Embryonic facial prominence (tissue), 1 donor: Measurements from ENCODE around the gene CDKN3.
"Not testable (repeated sequence)": the region's sequence is repeated elsewhere in the genome, so short reads cannot be mapped to it uniquely, and the experiment has no call there.

Experiments used
- DNase-seq: peaks from one replicate; pipeline ENCODE4 v3.0.0-alpha.2; 2016; ENCODE audit errors: extremely low spot score

The CDKN3 gene

GRCh38 chr14:54370323-54371198 is 26.2 kb upstream of the CDKN3 start:
- DNase-seq, result no peak

GRCh38 chr14:54374117-54374884 is 22.5 kb upstream of the CDKN3 start:
- DNase-seq, result no peak

DNA sequence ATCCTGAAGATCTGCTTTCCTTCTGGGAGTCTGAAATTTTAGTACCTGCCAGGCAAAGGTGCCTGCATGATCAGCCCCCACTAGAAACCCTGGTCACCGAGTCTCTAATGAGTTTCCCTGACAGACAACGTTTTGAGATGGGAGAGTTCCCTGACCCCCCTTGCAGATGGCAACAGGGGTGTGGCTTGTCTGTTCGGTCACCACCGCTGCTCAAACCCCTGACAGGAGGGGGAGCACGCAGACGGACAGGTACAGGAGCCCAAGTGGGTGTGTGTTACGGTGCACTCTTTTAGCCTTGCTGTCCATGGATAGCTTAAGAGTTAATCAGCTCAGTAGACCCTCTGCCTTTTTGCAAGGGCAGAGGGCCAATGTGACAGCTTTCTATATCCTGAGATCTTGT is 19.3 kb upstream of the CDKN3 start:
- no peak for DNase-seq

- DNase-seq, result not testable (repeated sequence)
These were observed 17.9 kb upstream of the CDKN3 start for GRCh38 chr14:54378893-54379292.

GRCh38 chr14:54380558-54380957 is 16.2 kb upstream of the CDKN3 start:
- not testable (repeated sequence) for DNase-seq

- DNase-seq, result no peak
These were observed 15.0 kb upstream of the CDKN3 start for GRCh38 chr14:54381821-54382220.

DNA sequence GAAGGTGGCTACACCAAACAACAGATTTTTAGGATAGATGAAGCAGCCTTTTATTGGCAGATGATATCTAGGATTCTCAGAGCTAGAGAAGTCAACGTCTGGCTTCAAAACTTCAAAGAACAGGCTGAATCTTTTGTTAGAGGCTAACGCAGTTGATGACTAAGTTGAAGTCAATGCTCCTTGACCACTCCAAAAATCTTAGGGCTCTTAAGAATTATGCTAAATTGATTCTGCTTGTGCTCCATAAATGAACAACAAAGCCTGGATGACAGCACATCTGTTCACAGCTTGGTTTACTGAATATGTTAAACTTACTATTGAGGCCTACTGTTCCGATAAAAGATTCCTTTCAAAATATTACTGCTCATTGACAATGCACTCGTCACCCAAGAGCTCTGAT is 13.0 kb upstream of the CDKN3 start:
- DNase-seq, result no peak

- no peak for DNase-seq
These were observed 11.3 kb upstream of the CDKN3 start for GRCh38 chr14:54385556-54385955.

DNA sequence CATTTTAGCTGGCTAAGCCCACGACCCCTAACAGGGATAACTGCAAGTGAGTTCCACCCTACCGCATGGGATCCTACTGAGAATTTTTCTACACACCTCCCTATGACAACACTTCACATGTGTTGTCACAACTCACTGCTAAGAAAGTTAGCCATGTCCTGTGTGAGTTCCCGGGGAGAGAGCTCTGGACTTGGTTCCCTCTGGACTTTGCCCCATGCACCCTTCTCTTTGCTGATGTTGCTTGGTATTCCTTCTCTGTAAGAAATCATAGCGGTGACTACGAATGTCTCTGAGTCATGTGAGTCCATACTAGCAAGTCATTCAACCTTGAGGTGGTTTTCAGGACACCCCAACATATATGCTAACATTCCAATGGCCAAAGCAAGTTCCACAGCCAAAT is 9.5 kb upstream of the CDKN3 start:
- no peak for DNase-seq

- no peak for DNase-seq
These were observed 4.5 kb upstream of the CDKN3 start for GRCh38 chr14:54392131-54392859.

GRCh38 chr14:54392986-54393884 is 3.6 kb upstream of the CDKN3 start:
- DNase-seq, result not testable (repeated sequence)

- DNase-seq, result no peak
These were observed 2.2 kb upstream of the CDKN3 start for GRCh38 chr14:54394596-54394995.

- no peak for DNase-seq
These were observed 1.5 kb upstream of the CDKN3 start for GRCh38 chr14:54395284-54395683.

DNA sequence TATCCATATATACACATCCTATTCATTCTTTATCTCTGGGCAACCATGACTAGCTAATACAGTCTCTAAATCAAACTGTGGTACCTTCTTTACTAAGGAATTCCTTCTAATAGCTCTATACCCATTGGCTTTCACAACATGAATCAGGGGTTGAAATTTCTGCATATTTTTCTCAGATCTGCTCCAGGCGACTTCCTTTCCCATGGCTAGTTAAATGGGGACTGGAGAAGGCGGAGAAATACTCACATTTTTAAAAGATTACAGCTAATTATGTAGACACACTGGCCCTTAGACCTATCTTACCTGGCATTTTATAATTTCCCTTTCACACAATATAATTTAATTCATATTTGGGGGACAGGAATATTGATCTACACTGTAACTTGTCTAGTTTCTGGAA is 1.1 kb upstream of the CDKN3 start:
- DNase-seq, result no peak

GRCh38 chr14:54396183-54396492 is 669 bp upstream of the CDKN3 start:
- DNase-seq, result no peak

- no peak for DNase-seq
These were observed 2.8 kb downstream of the CDKN3 start for GRCh38 chr14:54399560-54399959.

DNA sequence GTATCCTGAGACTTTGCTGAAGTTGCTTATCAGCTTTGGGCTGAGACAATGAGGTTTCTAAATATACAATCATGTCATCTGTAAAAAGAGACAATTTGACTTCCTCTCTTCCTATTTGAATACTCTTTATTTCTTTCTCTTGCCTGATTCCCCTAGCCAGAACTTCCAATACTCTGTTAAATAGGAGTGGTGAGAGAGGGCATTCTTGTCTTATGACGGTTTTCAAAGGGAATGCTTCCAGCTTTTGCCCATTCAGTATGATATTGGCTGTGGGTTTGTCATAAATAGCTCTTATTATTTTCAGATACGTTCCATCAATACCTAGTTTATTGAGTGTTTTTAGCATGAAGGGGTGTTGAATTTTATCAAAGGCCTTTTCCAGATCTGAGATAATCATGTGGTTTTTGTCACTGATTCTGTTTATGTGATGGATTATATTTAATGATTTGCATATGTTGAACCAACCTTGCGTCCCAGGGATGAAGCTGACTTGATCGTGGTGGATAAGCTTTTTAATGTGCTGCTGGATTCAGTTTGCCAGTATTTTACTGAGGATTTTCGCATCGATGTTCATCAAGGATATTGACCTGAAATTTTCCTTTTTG is 6.7 kb downstream of the CDKN3 start:
- DNase-seq, result not testable (repeated sequence)

DNA sequence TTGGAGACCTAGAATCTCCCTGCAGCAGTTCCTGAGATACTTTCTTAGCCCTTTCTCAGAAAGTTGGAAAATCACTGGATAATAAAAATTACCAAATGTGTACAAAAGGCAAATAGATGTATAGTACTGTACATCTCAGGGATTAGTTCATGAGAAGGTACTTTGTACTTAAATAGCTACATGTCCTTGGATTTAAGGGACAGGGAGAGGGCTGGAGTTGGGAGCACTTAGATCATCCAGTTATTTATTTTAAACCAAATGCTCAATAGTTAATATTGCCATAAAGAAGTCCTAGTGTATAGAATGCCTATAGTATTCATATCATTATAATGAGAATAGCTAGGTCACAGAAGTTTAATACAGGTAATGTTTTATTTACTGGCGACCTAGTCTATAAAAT is 13.4 kb downstream of the CDKN3 start:
- DNase-seq, result no peak

DNA sequence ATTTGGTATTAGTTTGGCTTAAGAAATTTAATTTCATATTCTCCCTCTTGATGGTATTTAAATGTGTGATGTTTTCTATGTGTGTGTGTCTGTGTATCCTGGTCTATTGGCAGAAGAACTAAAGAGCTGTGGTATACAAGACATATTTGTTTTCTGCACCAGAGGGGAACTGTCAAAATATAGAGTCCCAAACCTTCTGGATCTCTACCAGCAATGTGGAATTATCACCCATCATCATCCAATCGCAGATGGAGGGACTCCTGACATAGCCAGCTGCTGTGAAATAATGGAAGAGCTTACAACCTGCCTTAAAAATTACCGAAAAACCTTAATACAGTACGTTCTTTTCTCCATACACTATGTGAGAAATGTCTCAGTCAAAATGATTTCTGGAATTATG is 14.6 kb downstream of the CDKN3 start:
- no peak for DNase-seq

DNA sequence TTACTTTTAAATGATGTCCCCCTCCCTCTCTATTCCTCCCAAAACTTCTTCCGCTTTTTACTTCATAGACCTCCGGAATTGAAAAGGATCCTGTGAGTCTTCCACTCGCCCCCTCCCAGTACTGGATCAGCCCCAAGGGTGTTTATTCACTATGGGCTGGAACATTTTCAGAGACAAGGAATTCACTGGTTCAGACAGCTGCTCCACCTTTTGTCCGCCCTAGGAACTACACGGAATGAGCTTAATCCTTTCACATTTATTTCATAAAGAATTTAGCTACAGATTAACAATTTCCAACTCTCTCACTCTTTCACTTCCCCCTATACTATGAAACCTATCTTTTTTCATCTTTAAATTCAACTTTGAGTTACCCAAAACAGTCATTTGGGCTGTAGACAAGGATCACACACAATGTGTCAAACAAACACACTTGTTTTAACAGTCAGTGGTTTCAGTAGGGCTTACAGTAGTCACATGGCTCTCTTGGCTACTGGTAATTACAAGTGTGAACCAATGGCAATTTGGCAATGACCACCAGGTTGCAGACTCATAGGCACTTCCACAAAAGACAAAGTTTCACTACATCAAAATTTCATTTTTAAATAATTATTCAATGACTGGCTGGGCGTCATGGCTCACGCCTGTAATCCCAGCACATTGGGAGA is 23.8 kb downstream of the CDKN3 start:
- DNase-seq, result no peak

- no peak for DNase-seq
These were observed 27.2 kb downstream of the CDKN3 start for GRCh38 chr14:54423991-54424390.
